Neuronal stem cell (in vitro differentiated cells): ENCODE data around the gene TCERG1.

Experiments
- DNase-seq: peaks from one replicate; pipeline ENCODE4 v3.0.0-alpha.2; 2013; ENCODE audit warnings: low spot score
- H2AFZ ChIP-seq: one replicate; pipeline ENCODE4 v1.6.1; 2013; ENCODE audit warnings: mild to moderate bottlenecking, low read length, inconsistent platforms
- H2AK5ac ChIP-seq: 2 replicates; pipeline ENCODE4 v1.6.1; 2013; ENCODE audit warnings: low read depth, mild to moderate bottlenecking, inconsistent platforms, low read length, moderate library complexity, mixed read lengths
- H2BK120ac ChIP-seq: 2 replicates; pipeline ENCODE4 v1.6.1; 2013; ENCODE audit warnings: low read depth, mild to moderate bottlenecking, inconsistent platforms, low read length, moderate library complexity, mixed read lengths
- H2BK12ac ChIP-seq: one replicate; pipeline ENCODE4 v1.6.1; 2013; ENCODE audit warnings: low read length, inconsistent platforms
- H2BK15ac ChIP-seq: 2 replicates; pipeline ENCODE4 v1.6.1; 2013; ENCODE audit warnings: mild to moderate bottlenecking, low read length, inconsistent platforms, mixed read lengths
- H2BK5ac ChIP-seq: one replicate; pipeline ENCODE4 v1.6.1; 2013; ENCODE audit warnings: inconsistent platforms, mild to moderate bottlenecking, low read length, moderate library complexity
- H3K14ac ChIP-seq: one replicate; pipeline ENCODE4 v1.6.1; 2013; ENCODE audit warnings: low read length, inconsistent platforms
- H3K18ac ChIP-seq: 2 replicates; pipeline ENCODE4 v1.6.1; 2013; ENCODE audit warnings: low read length, inconsistent platforms
- H3K23ac ChIP-seq: 2 replicates; pipeline ENCODE4 v1.6.1; 2013; ENCODE audit warnings: low read depth, mild to moderate bottlenecking, mixed read lengths, low read length, inconsistent platforms; ENCODE audit not compliant: poor library complexity
- H3K27ac ChIP-seq: replicated peaks from 3 replicates; pipeline ENCODE4 v1.5.1; 2013; ENCODE audit warnings: low read length, inconsistent platforms
- H3K27me3 ChIP-seq, 3 experiments: 2 replicates each; pipeline ENCODE4 v1.6.1; 2013; ENCODE audit warnings: low read length in 3 of 3, mild to moderate bottlenecking in 2 of 3, inconsistent platforms in 1 of 3, low read depth in 1 of 3, mixed read lengths in 1 of 3, moderate library complexity in 1 of 3; ENCODE audit not compliant: control insufficient read depth in 3 of 3, insufficient read depth in 3 of 3
- H3K36me3 ChIP-seq, 2 donors: replicated peaks in 1 of 2; 2 replicates each; pipeline ENCODE4 v1.6.1; 2013; ENCODE audit warnings: low read length in 2 of 2; ENCODE audit not compliant: control insufficient read depth in 2 of 2, insufficient read depth in 2 of 2
- H3K4ac ChIP-seq: 2 replicates; pipeline ENCODE4 v1.6.1; 2013; ENCODE audit warnings: inconsistent platforms, mild to moderate bottlenecking, low read length, moderate library complexity
- H3K4me1 ChIP-seq, 2 donors: 1 replicate in 1 of 2; 2 replicates in 1 of 2; pipeline ENCODE4 v1.6.1; 2013; ENCODE audit warnings: low read length in 2 of 2, low read depth in 1 of 2; ENCODE audit not compliant: control insufficient read depth in 2 of 2, insufficient read depth in 1 of 2
- H3K4me2 ChIP-seq: one replicate; pipeline ENCODE4 v1.6.1; 2013; ENCODE audit warnings: mild to moderate bottlenecking, low read length, inconsistent platforms; ENCODE audit not compliant: insufficient read depth, poor library complexity, severe bottlenecking
- H3K4me3 ChIP-seq, 2 donors: 2 replicates each; pipeline ENCODE4 v1.5.1; 2013; ENCODE audit warnings: low read length in 2 of 2, mild to moderate bottlenecking in 2 of 2, inconsistent platforms in 1 of 2, moderate library complexity in 1 of 2
- H3K79me1 ChIP-seq: one replicate; pipeline ENCODE4 v1.6.1; 2013; ENCODE audit warnings: low read depth, mild to moderate bottlenecking, inconsistent platforms, low read length, moderate library complexity
- H3K9ac ChIP-seq: one replicate; pipeline ENCODE4 v1.6.1; 2013; ENCODE audit warnings: mild to moderate bottlenecking, low read depth, low read length, inconsistent platforms; ENCODE audit not compliant: poor library complexity
- H3K9me3 ChIP-seq, 2 donors: replicated peaks in 1 of 2; 2 replicates each; pipeline versions ENCODE3 to v1.6.1; 2013; ENCODE audit warnings: low read length in 2 of 2, mild to moderate bottlenecking in 2 of 2, inconsistent platforms in 1 of 2, low read depth in 1 of 2, mixed read lengths in 1 of 2, moderate library complexity in 1 of 2; ENCODE audit not compliant: control insufficient read depth in 2 of 2, insufficient read depth in 1 of 2
- H4K8ac ChIP-seq: one replicate; pipeline ENCODE4 v1.6.1; 2013; ENCODE audit warnings: low read depth, mild to moderate bottlenecking, inconsistent platforms, low read length, moderate library complexity
- H4K91ac ChIP-seq: one replicate; pipeline ENCODE4 v1.6.1; 2013; ENCODE audit warnings: low read length, low read depth, mild to moderate bottlenecking, inconsistent platforms; ENCODE audit not compliant: poor library complexity
- WGBS, 2 donors: extraction: QIAGEN DNeasy Blood & Tissue Kit; methylation state at CpG; one replicate each; pipeline ENCODE4 v1.1.7; 2013; ENCODE audit warnings: missing lambda C conversion rate in 2 of 2, mixed read lengths in 1 of 2; ENCODE audit not compliant: insufficient read length in 2 of 2, insufficient replicate concordance in 1 of 2; ENCODE audit errors: extremely low coverage in 2 of 2; 5-methylcytosine and 5-hydroxymethylcytosine counted together

The TCERG1 gene

DNA sequence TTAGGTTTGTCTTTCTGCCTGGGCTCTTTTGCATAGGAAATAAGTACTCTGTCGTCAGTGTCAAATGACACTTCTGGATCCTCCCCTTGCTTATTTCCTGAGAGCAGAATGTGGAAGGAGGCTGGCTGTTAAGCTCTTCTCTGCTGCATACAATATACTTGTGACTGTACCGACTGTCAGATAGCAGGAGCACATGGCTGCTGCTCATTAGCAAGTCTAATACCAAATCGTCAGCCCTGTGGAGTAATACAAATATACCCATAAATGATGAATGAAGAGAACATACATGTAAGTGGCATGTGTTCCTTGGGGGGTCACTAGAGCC is 69.0 kb downstream of the TCERG1 start, which contains the start of gene GPR151:
GPR151 (minus strand) TSS at position 40 of the 325 bp plus-strand sequence. CDS start 77 bp downstream, outside the sequence.
- no peaks in the 10 kb centered on the region for H3K79me1 ChIP-seq
- H3K9me3 ChIP-seq, result no peaks in the 10 kb centered on the region
- no peak within 1 kb of the TSS for H4K91ac ChIP-seq
- H2BK120ac ChIP-seq, result no peak within 1 kb of the TSS
- H3K4ac ChIP-seq, result no peak within 1 kb of the TSS
- no peak within 1 kb of the TSS for H2BK5ac ChIP-seq
- no peak within 1 kb of the TSS for H3K23ac ChIP-seq
- H3K14ac ChIP-seq, result no peak within 1 kb of the TSS
- H3K9ac ChIP-seq, result no peak within 1 kb of the TSS
- no peak within 1 kb of the TSS for H2BK12ac ChIP-seq
- H2AFZ ChIP-seq, result no peak within 1 kb of the TSS
- DNase-seq, result no peak
- WGBS, 2 donors, result no CpG with 5 or more reads among the region's 3 CpGs
- no peak within 1 kb of the TSS for H4K8ac ChIP-seq
- no peak within 1 kb of the TSS for H2AK5ac ChIP-seq
- H3K18ac ChIP-seq, result no peak within 1 kb of the TSS
- H3K36me3 ChIP-seq, result peaks cover 0 to 26% of the 10 kb centered on the region in 2 donors
- H3K4me3 ChIP-seq, result no peak within 1 kb of the TSS
- no peak within 1 kb of the TSS for H2BK15ac ChIP-seq
- no peaks in the 10 kb centered on the region for H3K27me3 ChIP-seq
- H3K4me1 ChIP-seq, result peaks cover 0 to 2% of the 10 kb centered on the region in 2 donors
- no peak within 1 kb of the TSS for H3K4me2 ChIP-seq
- H3K27ac ChIP-seq, result no peak within 1 kb of the TSS

- DNase-seq, result no peak
- Histone ChIP-seq H4K91ac (no peak overlapping the region), H3K36me3 (no peaks in the 10 kb centered on the region), H3K4me1 (peaks cover 0 to 2% of the 10 kb centered on the region in 2 donors), H2BK15ac (no peak overlapping the region), H3K18ac (no peak overlapping the region), H3K9ac (no peak overlapping the region), H3K27ac (no peak overlapping the region), H2BK5ac (no peak overlapping the region), H3K14ac (no peak overlapping the region), H3K9me3 (no peaks in the 10 kb centered on the region), H4K8ac (no peak overlapping the region), H2AFZ (no peak overlapping the region), H3K4me3 (no peak overlapping the region), H3K23ac (no peak overlapping the region), H2BK120ac (no peak overlapping the region), H2BK12ac (no peak overlapping the region), H3K79me1 (no peaks in the 10 kb centered on the region), H2AK5ac (no peak overlapping the region), H3K4ac (no peak overlapping the region), H3K4me2 (no peak overlapping the region), H3K27me3 (no peaks in the 10 kb centered on the region)
- WGBS, 2 donors, result no CpG with 5 or more reads among the region's 2 CpGs
Observed at GRCh38 chr5:146519554-146519953, 72.4 kb downstream of the TCERG1 start.

DNA sequence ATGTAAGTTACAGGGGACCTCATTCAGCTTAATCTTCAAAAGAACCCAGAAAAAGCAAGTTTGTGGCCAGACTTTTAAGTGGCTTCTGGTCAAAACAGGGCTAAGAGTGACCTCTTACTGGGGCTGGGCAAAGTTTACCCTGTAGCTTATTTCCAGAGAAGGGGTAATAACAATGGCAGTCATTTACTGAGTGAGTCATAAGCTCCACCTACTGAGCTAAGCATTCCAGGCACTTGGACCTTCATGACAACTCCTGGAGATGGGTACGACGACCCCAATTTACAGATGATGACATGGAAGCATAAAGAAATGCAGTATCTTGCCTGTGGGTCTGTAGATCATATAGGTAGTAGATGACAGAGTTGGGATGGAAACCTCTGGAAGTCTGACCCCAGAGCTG is 73.6 kb downstream of the TCERG1 start:
- Histone ChIP-seq H4K8ac (no peak overlapping the region), H2AFZ (no peak overlapping the region), H2AK5ac (no peak overlapping the region), H3K14ac (no peak overlapping the region), H3K4ac (no peak overlapping the region), H3K18ac (no peak overlapping the region), H3K9ac (no peak overlapping the region), H3K4me2 (no peak overlapping the region), H3K79me1 (no peaks in the 10 kb centered on the region), H3K4me1 (peaks cover 0 to 2% of the 10 kb centered on the region in 2 donors), H2BK15ac (no peak overlapping the region), H3K23ac (no peak overlapping the region), H3K36me3 (no peaks in the 10 kb centered on the region), H2BK5ac (no peak overlapping the region), H2BK12ac (no peak overlapping the region), H3K4me3 (no peak overlapping the region), H2BK120ac (no peak overlapping the region), H4K91ac (no peak overlapping the region), H3K9me3 (no peaks in the 10 kb centered on the region), H3K27me3 (no peaks in the 10 kb centered on the region), H3K27ac (no peak overlapping the region)
- DNase-seq, result no peak
- no CpG with 5 or more reads among the region's 2 CpGs for WGBS, 2 donors

DNA sequence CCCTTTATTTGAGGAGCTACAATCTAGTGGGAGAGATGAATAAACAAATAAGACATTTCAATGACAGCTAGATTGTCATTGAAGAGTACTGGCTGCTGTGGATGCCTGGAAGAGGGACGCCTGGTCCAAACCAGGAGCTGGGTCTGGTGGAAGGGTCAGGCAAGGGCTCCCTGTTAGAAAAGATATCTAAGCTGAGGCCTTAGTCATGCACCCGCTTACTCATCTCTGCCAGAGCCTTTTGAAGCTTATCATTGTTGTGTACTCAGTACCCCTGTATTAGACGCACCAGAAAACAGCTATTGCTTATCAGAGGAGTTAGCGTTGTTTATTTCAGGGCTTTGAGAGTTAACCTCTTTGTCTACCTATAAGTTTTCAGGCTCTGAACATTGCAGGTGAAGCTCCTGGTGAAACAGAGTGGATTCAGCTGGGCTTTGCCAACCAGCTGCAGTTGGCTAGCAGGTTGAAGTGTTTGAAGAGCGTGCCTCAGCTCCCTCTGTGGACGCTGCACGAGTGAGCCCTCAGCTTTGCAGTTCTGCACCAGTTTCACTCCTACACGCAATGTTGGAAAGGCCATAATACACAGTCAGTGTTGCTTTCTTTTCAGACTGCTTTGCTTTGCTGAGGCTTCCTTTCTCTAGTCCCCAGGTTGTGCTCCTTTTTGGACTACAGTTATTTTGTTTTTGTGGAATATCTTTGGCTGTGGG is 74.4 kb downstream of the TCERG1 start:
- Histone ChIP-seq H2BK5ac (no peak overlapping the region), H3K4me3 (no peak overlapping the region), H2AFZ (no peak overlapping the region), H3K36me3 (no peaks in the 10 kb centered on the region), H2BK120ac (no peak overlapping the region), H3K9ac (no peak overlapping the region), H3K18ac (no peak overlapping the region), H3K79me1 (no peaks in the 10 kb centered on the region), H3K14ac (no peak overlapping the region), H3K27ac (no peak overlapping the region), H3K4ac (no peak overlapping the region), H2BK12ac (no peak overlapping the region), H3K9me3 (no peaks in the 10 kb centered on the region), H2AK5ac (no peak overlapping the region), H3K23ac (no peak overlapping the region), H3K4me1 (peaks cover 0 to 2% of the 10 kb centered on the region in 2 donors), H2BK15ac (no peak overlapping the region), H4K91ac (no peak overlapping the region), H4K8ac (no peak overlapping the region), H3K27me3 (no peaks in the 10 kb centered on the region), H3K4me2 (no peak overlapping the region)
- no CpG with 5 or more reads among the region's 8 CpGs for WGBS, 2 donors
- no peak for DNase-seq
